ENCODE data around the gene DSCAML1.

Gene DSCAML1

DNA sequence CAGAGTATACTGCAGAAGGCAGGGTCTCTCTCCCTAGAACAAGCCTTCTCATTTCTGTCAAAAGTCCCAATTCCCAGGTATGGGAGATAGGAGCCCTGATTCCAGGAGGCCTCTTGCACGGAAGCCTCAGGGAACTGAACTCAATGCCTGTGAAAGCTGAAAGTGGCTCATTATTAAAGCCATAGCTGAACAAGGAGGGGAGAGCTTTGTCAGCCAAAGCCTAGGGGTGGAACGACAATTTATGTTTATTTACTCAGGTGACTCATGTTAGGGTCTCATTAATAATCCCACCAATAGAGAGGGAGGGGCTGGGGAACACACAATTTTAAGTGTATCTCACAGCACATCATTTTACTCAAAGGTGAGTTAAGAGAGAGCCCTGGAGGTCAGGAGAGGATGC lies 44.9 kb downstream of the DSCAML1 start:
- no peak for DNase-seq

GRCh38 chr11:117750916-117751662 lies 45.9 kb downstream of the DSCAML1 start:
- no peak for DNase-seq

GRCh38 chr11:117750357-117750756 lies 46.7 kb downstream of the DSCAML1 start:
- DNase-seq = no peak

DNA sequence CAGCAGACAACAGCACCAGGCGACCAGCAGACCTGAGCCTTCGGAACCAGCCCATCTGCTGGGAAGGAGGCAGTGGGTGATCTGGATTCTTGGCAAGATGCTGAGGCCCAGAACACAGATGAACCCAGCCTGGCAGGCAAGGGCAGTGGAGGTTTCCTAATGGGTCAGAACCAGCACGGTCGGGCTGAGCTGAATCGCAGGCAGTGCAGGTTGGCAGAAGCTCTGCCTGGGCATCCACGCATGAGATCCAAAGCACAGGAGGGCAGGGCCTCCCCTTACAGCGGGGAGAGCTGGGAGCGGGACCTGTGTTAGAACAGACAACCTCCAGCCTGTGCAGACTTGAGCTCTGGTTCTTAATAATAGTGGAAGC lies 47.5 kb downstream of the DSCAML1 start:
- DNase-seq = no peak

GRCh38 chr11:117748771-117749540 lies 48.1 kb downstream of the DSCAML1 start:
- DNase-seq = no peak

DNA sequence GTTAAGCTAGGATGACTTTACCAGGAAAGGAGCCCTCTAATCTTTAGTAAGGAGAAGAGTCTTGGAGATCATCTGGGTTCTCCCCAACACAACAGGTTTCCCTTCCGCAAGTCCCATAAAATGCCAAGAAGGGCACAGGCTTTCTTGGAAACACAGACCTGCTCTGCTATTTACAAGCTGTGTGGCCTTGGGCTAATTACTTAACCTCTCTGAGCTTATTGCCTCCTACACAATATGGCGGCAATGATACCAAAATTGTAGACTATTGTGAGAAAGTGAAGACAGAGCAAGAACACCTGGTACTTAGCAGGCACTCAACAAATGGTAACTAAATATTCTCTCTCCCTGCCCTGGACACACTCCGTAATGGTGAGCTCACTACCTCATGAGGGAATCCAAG lies 49.1 kb downstream of the DSCAML1 start:
- no peak for DNase-seq

DNA sequence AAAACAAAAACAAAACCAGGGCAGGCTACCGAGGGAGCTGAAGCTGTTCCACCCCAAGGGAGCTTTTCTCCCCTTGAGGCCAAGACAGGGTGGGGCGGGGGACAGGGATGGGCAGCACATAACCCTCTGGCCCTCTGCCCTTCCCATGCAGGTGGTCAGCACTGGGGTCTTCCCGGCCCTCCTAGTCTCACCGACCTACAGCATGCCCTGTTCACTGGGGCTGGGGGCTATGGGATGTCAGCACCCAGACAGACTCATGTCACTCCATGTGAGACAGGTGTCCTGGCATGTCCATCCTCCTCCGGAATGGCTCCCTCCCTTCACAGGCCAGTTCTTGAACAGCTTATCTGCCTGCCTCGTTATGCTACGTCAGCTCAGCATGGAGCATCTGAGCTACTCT lies 51.7 kb downstream of the DSCAML1 start:
- no peak for DNase-seq

DNA sequence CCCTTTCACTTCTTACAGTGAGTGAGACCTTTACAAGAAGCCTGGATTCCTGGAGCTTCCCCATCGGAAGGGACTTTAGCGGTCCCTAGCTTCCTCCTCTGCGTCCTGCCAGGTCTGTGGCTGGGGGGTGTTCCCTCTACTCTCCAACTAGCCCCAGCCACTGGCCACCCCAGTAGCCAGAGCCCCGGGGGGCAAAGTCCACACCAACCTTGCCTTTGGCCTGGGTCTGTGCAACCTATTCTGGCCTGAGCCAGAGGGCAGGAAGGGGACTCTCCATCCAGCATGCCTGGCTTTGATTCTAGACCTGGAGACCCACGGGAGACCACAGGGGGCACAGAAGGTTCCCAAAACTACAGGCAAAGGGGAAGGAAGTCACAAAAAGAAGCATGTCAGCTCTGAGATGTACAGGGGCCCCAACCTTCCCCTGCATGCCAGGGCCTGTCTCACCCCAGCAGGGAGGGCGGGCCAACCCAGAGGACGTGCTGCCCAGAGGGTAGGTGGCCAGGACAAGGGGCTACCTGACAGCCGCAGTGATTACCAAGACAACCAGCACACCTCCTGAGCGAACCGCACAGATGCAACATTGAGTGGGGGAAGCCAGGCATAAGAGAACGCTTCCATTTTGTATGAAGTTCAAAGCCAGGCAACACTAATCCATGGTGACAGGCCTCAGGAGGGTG lies 52.4 kb downstream of the DSCAML1 start:
- DNase-seq = no peak

DNA sequence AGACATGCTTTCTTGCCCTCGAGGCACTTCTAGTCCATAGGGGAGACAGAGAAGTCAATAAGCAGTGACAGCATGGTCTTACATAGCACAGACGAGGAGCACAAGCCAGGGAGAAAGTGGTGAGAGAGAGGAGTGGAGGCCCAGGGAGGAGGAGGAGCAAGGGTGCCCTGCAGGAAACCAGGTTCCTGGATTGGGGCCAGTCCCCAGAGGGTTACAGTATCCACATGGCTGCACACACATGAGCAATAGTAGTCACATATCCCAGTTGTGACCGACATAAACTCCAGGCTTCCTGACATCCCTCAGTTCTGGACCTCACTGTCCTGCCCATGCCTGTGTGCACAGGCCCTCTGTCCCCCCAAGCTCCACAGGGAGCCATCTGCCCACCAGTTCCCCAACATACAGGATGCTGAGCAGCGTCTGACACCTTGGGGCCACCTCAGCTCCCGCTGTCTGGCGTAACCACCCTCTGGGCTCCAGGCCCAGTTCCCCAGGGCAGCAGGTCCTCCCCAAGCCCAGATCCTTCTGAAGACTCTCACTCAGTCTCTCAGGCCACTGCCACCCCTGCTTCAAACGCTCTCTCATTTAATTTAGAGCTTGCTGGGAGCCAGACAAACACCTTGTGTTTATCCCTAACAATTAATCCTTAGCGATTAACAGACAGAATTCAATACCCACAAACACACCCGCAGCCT lies 53.7 kb downstream of the DSCAML1 start:
- DNase-seq = no peak

GRCh38 chr11:117738246-117738957 lies 58.6 kb downstream of the DSCAML1 start:
- DNase-seq = no peak

GRCh38 chr11:117735350-117735977 lies 61.6 kb downstream of the DSCAML1 start:
- no peak for DNase-seq

DNA sequence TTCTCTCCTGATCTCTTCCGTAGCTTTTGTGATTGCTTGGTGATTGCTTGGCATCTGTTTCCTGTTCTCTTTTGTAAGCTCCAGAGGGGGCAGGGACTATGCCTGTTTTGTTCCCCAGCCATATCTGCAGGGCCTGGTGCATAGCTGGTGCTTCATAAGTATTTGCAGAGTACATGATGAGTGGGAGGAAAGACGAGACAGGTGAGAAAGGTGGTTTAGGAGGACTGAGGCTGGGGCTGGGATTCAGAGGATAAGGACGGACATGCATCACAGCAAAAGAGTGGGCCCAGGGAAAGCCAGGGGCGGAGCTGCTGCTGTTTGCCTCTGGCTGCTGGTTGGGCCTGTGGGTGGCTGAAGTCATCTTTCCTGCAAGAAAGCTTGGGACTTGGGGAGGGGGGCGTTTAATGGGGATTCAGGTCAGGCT lies 62.4 kb downstream of the DSCAML1 start:
- no peak for DNase-seq

- DNase-seq = no peak
Measured at GRCh38 chr11:117733316-117733715, 63.7 kb downstream of the DSCAML1 start.

DNA sequence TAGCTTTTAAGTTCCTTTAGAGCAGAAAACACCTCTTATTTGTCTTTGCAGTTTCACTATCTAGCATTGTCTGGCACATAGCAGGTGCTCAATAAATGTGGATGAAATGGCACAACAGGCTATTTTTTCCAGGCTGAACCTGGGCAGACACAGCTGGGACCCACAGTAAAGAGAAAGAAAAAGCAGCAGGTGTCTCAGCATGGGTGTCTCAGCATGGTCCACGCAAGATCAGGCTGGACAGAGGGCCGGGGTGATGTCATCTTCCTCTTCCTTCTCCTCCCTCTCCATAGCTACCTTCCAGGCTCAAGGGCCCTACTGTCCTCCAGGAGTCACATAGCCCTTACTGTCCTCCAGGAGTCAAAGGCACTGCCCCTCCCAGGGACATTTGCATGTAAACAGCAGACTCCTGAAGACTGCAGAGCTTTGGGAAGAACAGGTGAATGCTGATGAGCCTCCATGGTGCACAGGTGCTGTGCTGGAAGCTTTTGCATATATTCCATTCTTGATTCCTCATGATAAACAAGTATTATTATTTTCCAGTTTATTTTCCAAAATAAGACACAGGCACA lies 65.2 kb downstream of the DSCAML1 start:
- DNase-seq = no peak

GRCh38 chr11:117730208-117730800 lies 66.7 kb downstream of the DSCAML1 start:
- DNase-seq = no peak

GRCh38 chr11:117725048-117725734 lies 71.8 kb downstream of the DSCAML1 start:
- DNase-seq = no peak

DNA sequence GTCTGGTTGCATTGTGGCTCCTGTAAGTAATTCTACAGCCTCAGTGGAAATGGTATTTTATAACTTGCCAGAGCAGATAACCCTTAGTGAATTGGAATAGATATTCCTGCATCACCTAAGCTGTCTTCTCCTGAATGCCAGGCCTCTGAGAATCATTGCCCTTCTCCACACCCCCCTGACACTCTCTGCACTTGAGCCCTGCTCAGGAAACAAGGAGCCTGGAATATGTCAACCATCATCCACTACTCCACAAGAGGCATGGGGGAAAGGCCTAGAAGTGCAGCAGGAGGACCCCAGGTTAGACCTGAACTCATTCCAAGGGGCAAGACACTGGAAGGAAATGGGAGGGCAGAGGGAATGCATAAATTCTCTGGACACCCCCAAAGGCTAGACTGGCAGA lies 72.4 kb downstream of the DSCAML1 start:
- no peak for DNase-seq

DNA sequence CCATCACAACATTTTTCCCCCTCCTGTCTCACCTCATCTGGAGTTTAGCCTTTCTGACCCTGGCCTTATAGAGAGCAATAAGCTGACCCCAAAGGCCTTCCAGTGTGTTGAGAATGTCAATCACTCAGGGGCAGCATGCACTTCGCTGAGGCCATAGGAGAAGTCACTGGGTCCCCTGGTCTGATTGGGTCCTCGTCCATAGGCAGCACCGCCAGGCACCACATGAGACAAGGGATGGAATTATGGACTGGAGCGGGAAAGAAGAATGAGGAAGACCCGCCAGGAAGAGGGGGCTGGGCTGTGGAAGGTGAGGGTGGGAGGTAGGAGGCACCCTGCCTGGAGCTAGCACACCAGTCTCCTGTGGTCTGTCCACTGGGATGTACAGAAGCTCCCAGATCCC lies 72.9 kb downstream of the DSCAML1 start:
- DNase-seq = no peak

DNA sequence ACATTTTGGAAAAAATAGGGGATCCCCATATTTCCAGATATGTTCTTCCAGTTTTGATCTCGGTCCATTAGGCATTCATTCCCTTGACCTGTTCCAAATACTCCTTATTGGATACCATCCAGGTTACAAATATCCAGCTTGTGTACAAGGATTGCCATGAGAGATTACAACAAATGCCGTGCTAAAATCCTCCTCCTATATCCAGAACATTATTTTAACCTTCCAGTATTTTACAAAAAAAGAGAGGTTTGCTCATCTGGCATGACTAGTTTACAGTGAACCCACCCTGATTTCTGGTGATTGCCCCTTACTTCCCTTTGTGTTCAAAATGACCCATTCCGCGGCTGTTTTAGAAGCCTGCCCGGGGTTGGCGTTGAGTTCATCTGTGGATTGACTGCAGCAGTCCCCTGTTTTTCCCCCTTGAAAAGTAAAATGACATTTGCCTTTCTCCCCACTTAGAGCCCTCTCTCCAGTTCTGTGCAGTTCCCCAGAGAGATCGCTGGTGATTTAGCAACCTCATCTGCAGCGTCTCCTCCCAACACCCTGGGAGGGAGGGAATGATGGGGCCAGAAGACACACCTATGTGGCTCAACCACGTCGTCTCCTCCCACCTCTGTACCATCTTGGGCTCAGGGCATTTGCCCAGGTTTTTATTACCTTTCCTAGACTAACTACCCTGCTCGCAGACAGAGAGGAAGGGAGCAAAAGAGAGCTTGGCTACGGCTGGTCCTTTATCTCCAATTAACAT lies 73.6 kb downstream of the DSCAML1 start:
- no peak for DNase-seq

DNA sequence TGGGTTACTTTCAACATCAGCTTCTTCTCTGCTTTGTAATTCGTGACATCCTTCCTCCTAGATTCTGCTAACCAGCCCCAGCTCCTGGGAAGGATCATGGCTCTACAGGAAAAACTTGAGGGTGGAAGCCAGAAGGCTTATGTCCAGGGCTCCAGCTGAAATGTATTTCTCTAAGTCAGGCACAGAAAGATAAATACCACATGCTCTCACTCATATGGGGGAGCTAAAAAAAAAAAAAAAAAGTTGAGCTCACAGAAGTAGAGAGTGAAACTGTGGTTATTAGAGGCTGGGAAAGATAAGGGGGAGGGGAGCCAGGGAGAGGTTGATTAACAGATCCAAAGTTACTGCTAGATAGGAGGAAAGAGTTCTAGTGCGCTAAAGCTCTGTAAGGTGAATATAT lies 74.9 kb downstream of the DSCAML1 start:
- no peak for DNase-seq

All from activated CD4-positive, alpha-beta T cell treated with anti-CD3 and anti-CD28 coated beads, Interleukin-2, amount 50 U/mL, for 4 hours (primary cell).